C4-2B (cell line): ENCODE measurements around the gene NOXO1.

Source experiments
- ZFX ChIP-seq: fragments of 450-650 bp; IDR thresholded peaks from 2 replicates; pipeline ENCODE4 v1.6.1; 2017
- TF ChIP-seq, protein P1 (sequence below): fragments of 450-650 bp; conservative IDR thresholded peaks from 2 replicates; pipeline ENCODE4 v1.5.1; 2017; ENCODE audit warnings: mild to moderate bottlenecking

DNA sequence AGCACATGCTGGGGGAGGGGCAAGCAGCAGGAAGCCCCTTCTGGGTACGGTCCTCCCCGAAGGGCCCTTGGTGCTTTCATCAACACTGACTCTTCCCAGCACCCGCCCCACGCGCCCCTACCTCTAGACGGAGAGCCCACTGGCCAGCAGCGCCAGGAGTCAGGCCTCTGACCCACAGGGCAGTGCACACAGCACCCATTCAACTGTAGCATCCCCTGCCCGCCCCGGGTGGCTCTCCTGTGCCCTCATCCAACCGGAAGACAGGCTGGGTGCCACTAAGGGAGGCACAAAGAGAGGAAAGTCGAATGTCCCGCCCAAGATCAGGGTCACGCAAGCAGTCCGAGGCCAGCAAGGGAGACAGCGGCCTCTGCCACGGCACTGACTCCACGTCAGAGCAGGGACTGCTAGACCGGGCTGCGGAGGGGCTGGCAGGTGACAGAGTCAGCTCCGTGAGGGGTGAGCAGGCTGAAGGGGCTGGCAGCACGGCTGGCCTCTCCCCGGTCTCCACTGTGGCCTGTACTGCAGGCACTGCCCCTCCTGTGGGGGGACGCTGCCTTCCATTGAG is 48.1 kb downstream of the NOXO1 start:
- TF ChIP-seq, protein P1, sequence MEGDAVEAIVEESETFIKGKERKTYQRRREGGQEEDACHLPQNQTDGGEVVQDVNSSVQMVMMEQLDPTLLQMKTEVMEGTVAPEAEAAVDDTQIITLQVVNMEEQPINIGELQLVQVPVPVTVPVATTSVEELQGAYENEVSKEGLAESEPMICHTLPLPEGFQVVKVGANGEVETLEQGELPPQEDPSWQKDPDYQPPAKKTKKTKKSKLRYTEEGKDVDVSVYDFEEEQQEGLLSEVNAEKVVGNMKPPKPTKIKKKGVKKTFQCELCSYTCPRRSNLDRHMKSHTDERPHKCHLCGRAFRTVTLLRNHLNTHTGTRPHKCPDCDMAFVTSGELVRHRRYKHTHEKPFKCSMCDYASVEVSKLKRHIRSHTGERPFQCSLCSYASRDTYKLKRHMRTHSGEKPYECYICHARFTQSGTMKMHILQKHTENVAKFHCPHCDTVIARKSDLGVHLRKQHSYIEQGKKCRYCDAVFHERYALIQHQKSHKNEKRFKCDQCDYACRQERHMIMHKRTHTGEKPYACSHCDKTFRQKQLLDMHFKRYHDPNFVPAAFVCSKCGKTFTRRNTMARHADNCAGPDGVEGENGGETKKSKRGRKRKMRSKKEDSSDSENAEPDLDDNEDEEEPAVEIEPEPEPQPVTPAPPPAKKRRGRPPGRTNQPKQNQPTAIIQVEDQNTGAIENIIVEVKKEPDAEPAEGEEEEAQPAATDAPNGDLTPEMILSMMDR: no peak
- no peak for TF ChIP-seq ZFX
